Spleen (tissue), 11 donors: ENCODE results near the gene ZNF148. TPM values are rescaled to one million over a fixed set of nuclear protein-coding genes. Genes with fewer than 3 reads are reported as not detected.

Experiments used
- DNase-seq: peaks from one replicate; pipeline ENCODE4 v3.0.0-alpha.2; 2020
- H3K27ac ChIP-seq, 8 donors: fragments of 200-600 bp; sonication (generic) in 7 of 8; 1 replicate in 4 of 8; 2 replicates in 4 of 8; pipeline versions ENCODE4 v1.5.0 to v1.8.0; 2016 to 2021; ENCODE audit warnings: inconsistent platforms in 4 of 8, mild to moderate bottlenecking in 4 of 8, moderate library complexity in 1 of 8
- H3K27me3 ChIP-seq, 7 donors: fragments of 200-600 bp; sonication (generic) in 6 of 7; replicated peaks in 1 of 7; 1 replicate in 4 of 7; 2 replicates in 3 of 7; pipeline versions ENCODE4 v1.5.0 to v1.8.0; 2016 to 2021; ENCODE audit warnings: inconsistent platforms in 3 of 7, mild to moderate bottlenecking in 1 of 7
- H3K36me3 ChIP-seq, 6 donors: fragments of 200-600 bp; sonication (generic) in 5 of 6; 1 replicate in 4 of 6; 2 replicates in 2 of 6; pipeline versions ENCODE4 v1.5.0 to v1.8.0; 2016 to 2021; ENCODE audit warnings: inconsistent platforms in 2 of 6
- H3K4me1 ChIP-seq, 6 donors: fragments of 200-600 bp; sonication (generic) in 5 of 6; 1 replicate in 3 of 6; 2 replicates in 3 of 6; pipeline versions ENCODE4 v1.5.0 to v1.8.0; 2016 to 2021; ENCODE audit warnings: inconsistent platforms in 3 of 6
- H3K4me3 ChIP-seq, 8 donors: fragments of 200-600 bp; sonication (generic) in 7 of 8; 1 replicate in 4 of 8; 2 replicates in 4 of 8; pipeline versions ENCODE4 v1.5.0 to v1.8.0; 2016 to 2021; ENCODE audit warnings: inconsistent platforms in 4 of 8, mild to moderate bottlenecking in 4 of 8, moderate library complexity in 2 of 8
- H3K9me3 ChIP-seq, 8 donors: fragments of 200-600 bp; sonication (generic) in 7 of 8; 1 replicate in 4 of 8; 2 replicates in 4 of 8; pipeline versions ENCODE4 v1.5.0 to v1.8.0; 2016 to 2021; ENCODE audit warnings: inconsistent platforms in 4 of 8
- CTCF ChIP-seq, 11 experiments: fragments of 200-600 bp in 7 of 11; fragments of 450-650 bp in 4 of 11; sonication (generic) in 4 of 11; IDR thresholded peaks in 8 of 11; conservative IDR thresholded peaks in 3 of 11; 1 replicate in 7 of 11; 2 replicates in 4 of 11; pipeline versions ENCODE4 v1.4.0 to v1.8.0; 2016 to 2021; ENCODE audit warnings: antibody characterized with exemption in 11 of 11, inconsistent platforms in 4 of 11, mild to moderate bottlenecking in 1 of 11
- POLR2A ChIP-seq, 3 donors: fragments of 450-650 bp; IDR thresholded peaks; one replicate each; pipeline ENCODE4 v1.5.1; 2017; ENCODE audit warnings: antibody characterized with exemption in 3 of 3, mild to moderate bottlenecking in 1 of 3
- POLR2AphosphoS5 ChIP-seq, 3 donors: sonication (generic); formaldehyde crosslinking; IDR thresholded peaks; one replicate each; pipeline ENCODE4 v1.5.1; 2017; ENCODE audit warnings: antibody characterized with exemption in 3 of 3
- WGBS, 5 donors: extraction: QIAGEN DNeasy Blood & Tissue Kit in 3 of 5; methylation state at CpG; one replicate each; pipeline versions ENCODE4 v1.1.5 to v1.1.7; 2013 to 2018; 5-methylcytosine and 5-hydroxymethylcytosine counted together
- intact Hi-C: fragments of 100-400 bp; cut with DNase I; formaldehyde crosslinking; loops from one replicate; pipeline ENCODE4 v1.15.0; 2023; ENCODE audit warnings: low total_unique reads
- polyA plus RNA-seq, 3 donors: library from polyadenylated mRNA; stranded (reverse); fragments of 200-250 nt; gene quantifications; one replicate each; pipeline ENCODE4 v1.2.1, GENCODE V29; 2013
- total RNA-seq, 7 donors: library from RNA; depleted of rRNA in 3 of 7; stranded (reverse); fragments of >200 nt in 3 of 7; fragmentation: NEBNext Ultra II Directional in 4 of 7; extraction: Animal tissue kit (Norgen Biotek cat#: 25700) in 4 of 7; gene quantifications; one replicate each; pipeline versions ENCODE4 v1.1.0 to v1.2.1, GENCODE V29; 2016 to 2021
- donor health status: healthy with polysubstance abuse.
- donor health status: DM: no; HTN: no; CAD: no; lungs with moderate emphysema.
- donor health status: DM: no; HTN: no; CAD: no.
- donor health status: Bipolar disorder and iron deficiency.
- donor health status: healthy.
- donor health status: DM: no; HTN: no; CAD: no.
- donor health status: DM: yes; HTN: yes; CAD: no.

ZNF148 gene
- total and polyA plus RNA-seq, 10 donors: 4.1 to 66.0 (median 39.0) TPM

GRCh38 chr3:125381743-125382142, 6.6 kb upstream of the ZNF148 start:
- 38 to 58% (median 49%) methylated on average over 5 of the region's 5 CpGs for WGBS, 5 donors
- intact Hi-C loops: no loop called here
- no peak for DNase-seq

GRCh38 chr3:125381314-125381713, 6.2 kb upstream of the ZNF148 start:
- Histone ChIP-seq H3K4me3 (no peak overlapping the region), H3K36me3 (no peaks in the 10 kb centered on the region), H3K4me1 (peaks cover 0 to 13% (median 1%) of the 10 kb centered on the region in 6 donors), H3K27ac (no peak overlapping the region), H3K9me3 (no peaks in the 10 kb centered on the region), H3K27me3 (peaks cover 0 to 9% (median 0%) of the 10 kb centered on the region in 7 donors)
- TF ChIP-seq POLR2AphosphoS5 (IDR thresholded peaks at IDR 0.05): no peak
- no peak for TF ChIP-seq CTCF (IDR thresholded peaks at IDR 0.05 in 8 of 11, conservative IDR thresholded peaks at IDR 0.05 in 3 of 11)
- no peak for TF ChIP-seq POLR2A (IDR thresholded peaks at IDR 0.05)
- 64 to 78% (median 73%) methylated on average over 2 of the region's 2 CpGs for WGBS, 5 donors
- DNase-seq: no peak
- intact Hi-C loops: no loop called here

More at GRCh38 chr3:125381743-125382142, 6.6 kb upstream of the ZNF148 start:
- H3K27ac ChIP-seq: no peak overlapping the region
- peaks cover 0 to 9% (median 0%) of the 10 kb centered on the region in 6 donors for H3K4me1 ChIP-seq
- no peaks in the 10 kb centered on the region for H3K9me3 ChIP-seq
- TF ChIP-seq POLR2A (IDR thresholded peaks at IDR 0.05): no peak
- no peak for TF ChIP-seq CTCF (IDR thresholded peaks at IDR 0.05 in 8 of 11, conservative IDR thresholded peaks at IDR 0.05 in 3 of 11)
- no peak for TF ChIP-seq POLR2AphosphoS5 (IDR thresholded peaks at IDR 0.05)
- peaks cover 0 to 9% (median 0%) of the 10 kb centered on the region in 7 donors for H3K27me3 ChIP-seq
- H3K4me3 ChIP-seq: no peak overlapping the region
- no peaks in the 10 kb centered on the region for H3K36me3 ChIP-seq

- intact Hi-C loops: no loop called here
- no peaks in the 10 kb centered on the region for H3K9me3 ChIP-seq
- H3K36me3 ChIP-seq: no peaks in the 10 kb centered on the region
- H3K4me1 ChIP-seq: peaks cover 4 to 22% (median 9%) of the 10 kb centered on the region in 6 donors
- H3K27me3 ChIP-seq: peaks cover 0 to 9% (median 0%) of the 10 kb centered on the region in 7 donors
- TF ChIP-seq POLR2A (IDR thresholded peaks at IDR 0.05) (no peak), CTCF (IDR thresholded peaks at IDR 0.05 in 8 of 11, conservative IDR thresholded peaks at IDR 0.05 in 3 of 11) (no peak), POLR2AphosphoS5 (IDR thresholded peaks at IDR 0.05) (no peak)
- no peak for DNase-seq
- no peak overlapping the region for H3K4me3 ChIP-seq
- WGBS, 5 donors: 91 to 100% (median 97%) methylated on average over 2 of the region's 2 CpGs
- H3K27ac ChIP-seq: no peak overlapping the region
Measured at GRCh38 chr3:125379483-125379882, 4.4 kb upstream of the ZNF148 start.

GRCh38 chr3:125378762-125379161, 3.6 kb upstream of the ZNF148 start:
- intact Hi-C loops: no loop called here
- TF ChIP-seq POLR2A (IDR thresholded peaks at IDR 0.05) (no peak), CTCF (IDR thresholded peaks at IDR 0.05 in 8 of 11, conservative IDR thresholded peaks at IDR 0.05 in 3 of 11) (no peak), POLR2AphosphoS5 (IDR thresholded peaks at IDR 0.05) (no peak)
- no peak overlapping the region for H3K27ac ChIP-seq
- H3K9me3 ChIP-seq: no peaks in the 10 kb centered on the region
- H3K4me3 ChIP-seq: no peak overlapping the region
- peaks cover 0 to 9% (median 0%) of the 10 kb centered on the region in 7 donors for H3K27me3 ChIP-seq
- no peak for DNase-seq
- 90 to 96% (median 92%) methylated on average over 2 of the region's 2 CpGs for whole genome bisulfite sequencing, 5 donors
- H3K4me1 ChIP-seq: peaks cover 4 to 30% (median 14%) of the 10 kb centered on the region in 6 donors
- H3K36me3 ChIP-seq: no peaks in the 10 kb centered on the region
